Posterior cingulate gyrus (tissue), 11 donors: ENCODE results near the gene ARAP3.
A peak's percentile ranks its signal among the peaks of the same experiment; 100 is the strongest.

Experiments used
- DNase-seq, 10 donors: peaks; one replicate each; pipeline versions ENCODE4 v3.0.0 to v3.0.0-alpha.2; 2020 to 2021; ENCODE audit warnings: mixed read lengths in 3 of 10
- intact Hi-C: fragments of 100-400 bp; cut with DNase I; formaldehyde crosslinking; loops from one replicate; pipeline ENCODE4 v1.15.1; 2023

Gene ARAP3

DNA sequence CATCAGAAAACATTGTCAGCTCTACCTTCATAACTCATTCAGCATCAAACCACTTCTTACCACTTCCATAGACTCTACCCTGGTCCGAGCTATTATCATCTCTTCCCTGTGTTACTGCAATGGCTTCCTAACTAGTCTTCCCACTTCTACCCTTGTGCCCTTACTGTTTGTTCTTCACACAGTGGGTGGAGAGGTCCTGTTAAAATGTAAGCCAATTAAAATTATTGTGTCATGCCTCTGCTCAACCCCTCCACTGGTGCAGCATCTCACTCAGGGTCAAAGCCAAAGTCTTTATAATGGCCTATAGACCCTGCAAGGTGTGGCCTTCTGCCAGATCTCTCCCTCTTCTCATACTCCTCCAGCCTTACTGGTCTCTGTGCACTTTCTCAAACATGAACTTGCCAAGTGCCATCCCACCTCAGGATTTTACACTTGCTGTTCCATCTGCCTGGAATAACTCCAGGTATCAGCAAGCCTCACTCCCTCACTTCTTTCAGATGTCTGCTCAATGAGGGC, 22.8 kb upstream of the ARAP3 start:
- intact Hi-C loops: loop anchor here (5.0 kb wide), 2 partner anchors 52 to 122 kb away; no protein-coding TSS in a partner anchor
- DNase-seq: peak in 1 of 10 donors; percentile 33

- peak in 7 of 10 donors; percentile 29 to 92 (median 61) for DNase-seq
- intact Hi-C loops: loop anchor here (5.0 kb wide), 2 partner anchors 54 to 124 kb away; no protein-coding TSS in a partner anchor
Observed at GRCh38 chr5:141703133-141703561, 21.1 kb upstream of the ARAP3 start.

GRCh38 chr5:141701360-141702119, 19.5 kb upstream of the ARAP3 start:
- peak in 3 of 10 donors; percentile 78 to 85 (median 84) for DNase-seq
- intact Hi-C loops: loop anchor here (1.0 to 5.0 kb wide), 4 partner anchors 56 to 213 kb away; no protein-coding TSS in a partner anchor

GRCh38 chr5:141697586-141697985, 15.6 kb upstream of the ARAP3 start:
- intact Hi-C loops: loop anchor here (10.0 kb wide), 1 partner anchor 447 kb away; no protein-coding TSS in a partner anchor
- no peak for DNase-seq

DNA sequence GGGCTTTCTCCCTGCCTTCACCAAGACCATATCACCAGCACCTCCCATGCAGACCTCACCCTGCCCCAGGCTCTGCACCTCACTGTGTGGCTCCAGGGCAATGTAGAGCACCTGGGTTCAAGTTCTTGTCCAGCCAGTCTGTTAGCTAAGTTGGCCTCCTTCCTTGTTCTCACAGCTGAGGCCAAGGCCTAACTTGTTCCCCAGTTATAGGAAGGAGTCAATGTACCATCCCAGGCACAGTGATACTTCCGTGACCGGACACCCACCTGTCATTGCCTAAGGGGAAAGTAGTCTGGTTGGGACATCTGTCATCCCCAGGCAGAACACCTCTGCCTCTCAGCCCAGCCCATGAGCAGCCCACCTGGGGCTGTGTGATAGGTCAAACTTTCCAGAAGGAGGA, 14.4 kb upstream of the ARAP3 start:
- no peak for DNase-seq
- intact Hi-C loops: loop anchor here (10.0 kb wide), 1 partner anchor 448 kb away; no protein-coding TSS in a partner anchor

DNA sequence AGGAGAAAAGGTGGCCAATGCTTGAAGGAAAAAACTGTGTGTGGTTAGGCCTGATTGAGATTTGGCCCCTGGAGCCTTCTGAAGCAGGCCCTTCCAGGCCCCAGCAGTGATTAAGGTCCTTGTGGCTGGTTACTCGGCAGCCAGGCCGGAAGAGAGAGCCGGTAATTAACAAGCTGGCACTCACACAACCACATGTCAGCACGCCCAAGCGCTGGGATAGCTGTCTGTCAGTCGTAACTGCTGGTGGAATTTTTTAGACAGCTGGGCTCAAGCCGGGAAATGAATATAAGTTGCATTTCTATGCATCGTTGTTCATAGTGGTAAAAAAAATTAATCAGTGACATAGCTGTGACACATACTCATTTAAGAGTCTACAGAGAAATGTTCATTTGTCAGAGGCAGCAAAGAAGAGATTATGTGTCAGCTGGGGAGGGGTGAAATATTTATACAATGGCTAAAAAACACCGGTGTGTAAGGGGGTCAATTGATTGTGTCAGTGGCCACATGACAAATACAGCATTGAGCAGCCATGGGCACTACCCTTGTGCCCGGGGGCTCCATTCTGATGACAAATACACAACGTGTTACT, 13.7 kb upstream of the ARAP3 start:
- peak in 3 of 10 donors; percentile 25 to 89 (median 86) for DNase-seq
- intact Hi-C loops: loop anchor here (10.0 kb wide), 1 partner anchor 449 kb away; no protein-coding TSS in a partner anchor

- no peak for DNase-seq
- intact Hi-C loops: loop anchor here (10.0 kb wide), 1 partner anchor 450 kb away; no protein-coding TSS in a partner anchor
Observed at GRCh38 chr5:141694479-141694878, 12.4 kb upstream of the ARAP3 start.

GRCh38 chr5:141692919-141693725, 11.1 kb upstream of the ARAP3 start:
- peak in 8 of 10 donors; percentile 65 to 96 (median 80) for DNase-seq
- intact Hi-C loops: loop anchor here (1.0 to 10.0 kb wide), 4 partner anchors 186 to 452 kb away; partner anchors contain the start of gene PCDH1

DNA sequence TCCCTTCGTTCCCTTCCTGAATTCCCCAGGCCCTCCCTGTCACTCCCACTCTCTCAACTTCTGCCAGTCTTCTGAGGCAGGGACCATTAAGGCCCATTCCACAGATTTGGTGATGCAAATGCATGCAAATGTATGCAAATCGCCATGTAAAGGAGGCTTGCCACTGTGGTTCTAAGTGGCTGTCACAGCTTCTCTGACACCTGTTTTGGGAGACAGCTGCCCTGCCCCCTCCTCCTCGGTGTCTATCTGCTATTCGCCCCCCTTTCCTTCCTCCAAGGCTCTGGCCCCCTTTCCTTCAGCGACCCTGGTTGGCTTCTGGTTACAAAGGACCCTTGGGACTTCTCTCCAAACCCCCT, 10.5 kb upstream of the ARAP3 start:
- DNase-seq: peak in 1 of 10 donors; percentile 19
- intact Hi-C loops: loop anchor here (1.0 to 10.0 kb wide), 4 partner anchors 186 to 452 kb away; partner anchors contain the start of gene PCDH1

DNA sequence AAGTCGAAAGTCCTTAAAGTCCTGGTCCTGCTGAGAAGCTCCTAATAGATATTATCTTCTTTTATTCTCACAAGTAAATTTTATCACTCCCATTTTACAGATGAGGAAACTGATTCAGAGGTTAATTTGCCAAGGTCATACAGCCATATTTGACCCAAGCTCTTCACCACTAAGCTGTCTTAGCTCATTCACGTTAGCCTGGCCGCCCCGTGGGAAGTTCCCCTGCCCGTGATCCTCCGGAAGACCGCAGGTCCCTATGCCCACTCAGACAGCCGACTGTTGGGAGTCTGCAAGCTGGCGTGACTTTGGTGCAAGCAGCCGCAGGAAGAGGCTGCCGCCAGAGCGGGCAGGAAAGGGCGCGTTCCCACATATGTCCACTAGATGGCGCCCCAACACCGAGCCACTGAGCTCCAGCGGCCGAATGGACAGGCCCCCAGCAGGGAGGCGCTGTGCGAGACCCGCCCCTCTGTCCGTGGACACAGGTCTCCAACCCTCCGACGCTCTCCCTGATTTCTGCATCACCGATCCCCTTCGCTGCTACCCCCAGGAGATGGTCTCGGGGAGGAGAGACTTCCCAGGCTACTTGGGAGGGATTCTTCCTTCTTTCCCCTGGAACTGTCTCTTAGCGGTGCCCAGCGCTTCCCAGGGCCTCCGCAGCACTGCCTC, 10.0 kb upstream of the ARAP3 start:
- intact Hi-C loops: loop anchor here (1.0 to 10.0 kb wide), 4 partner anchors 187 to 453 kb away; partner anchors contain the start of gene PCDH1
- DNase-seq: peak; percentile 80 to 98 (median 91)

- intact Hi-C loops: loop anchor here (10.0 kb wide), 1 partner anchor 453 kb away; no protein-coding TSS in a partner anchor
Observed at GRCh38 chr5:141691286-141691866, 9.3 kb upstream of the ARAP3 start.

DNA sequence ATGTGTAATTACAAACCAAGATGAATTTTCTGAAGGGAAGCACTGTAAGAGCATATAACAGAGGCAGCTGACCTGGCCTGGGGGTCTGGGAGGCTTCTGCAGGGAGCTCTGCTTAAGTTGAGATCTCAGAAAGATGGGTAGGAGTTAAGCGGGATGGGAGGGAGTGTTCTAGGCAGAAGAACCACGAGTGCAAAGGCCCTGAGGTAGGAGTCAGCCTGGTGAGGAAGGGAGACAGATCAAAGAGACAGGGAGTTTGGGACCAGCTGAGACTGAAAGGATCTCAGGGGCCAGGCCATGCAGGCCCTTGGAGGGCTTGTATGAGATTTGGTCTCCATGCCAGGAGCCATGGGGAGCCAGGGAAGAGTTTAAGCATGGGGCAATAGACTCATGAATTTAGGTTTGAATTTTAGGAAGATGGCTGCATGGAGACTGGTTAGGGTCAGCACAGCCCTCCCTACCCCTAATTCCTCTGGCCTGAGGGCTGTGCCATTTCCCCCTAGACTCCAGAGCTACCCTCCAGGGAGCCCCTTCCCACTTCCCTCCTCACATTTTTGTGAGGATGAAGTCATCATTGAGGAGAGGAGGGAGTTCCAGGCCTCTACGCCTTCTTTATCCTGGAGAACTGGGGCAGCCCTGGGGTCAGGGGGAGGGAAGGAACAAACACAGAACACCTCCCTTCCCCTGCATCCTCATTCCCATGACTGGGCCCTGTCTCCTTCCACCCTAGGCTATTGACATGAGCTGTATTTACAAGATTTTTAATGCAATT, 4.8 kb upstream of the ARAP3 start:
- intact Hi-C loops: no loop called here

More at GRCh38 chr5:141691286-141691866, 9.3 kb upstream of the ARAP3 start:
- peak in 1 of 10 donors; percentile 40 for DNase-seq

DNA sequence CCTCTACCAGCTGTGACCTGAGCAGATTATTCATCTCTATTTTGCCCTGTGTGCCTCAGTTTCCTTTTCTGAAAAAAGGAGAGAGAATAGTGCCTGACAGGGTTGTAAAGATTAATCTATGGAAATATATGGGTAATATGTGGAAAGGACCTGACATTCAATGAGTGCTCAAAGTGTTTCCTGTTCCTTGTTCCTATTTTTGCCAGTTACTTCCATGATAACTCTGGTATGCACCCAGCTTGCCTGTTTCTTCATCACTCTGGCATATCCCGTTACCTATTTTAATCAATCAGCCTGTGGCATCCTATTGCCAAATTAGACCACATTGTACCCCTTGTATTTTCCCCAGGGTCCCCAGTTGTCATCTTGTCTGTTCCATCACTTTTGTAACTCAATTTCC, 3.6 kb upstream of the ARAP3 start:
- intact Hi-C loops: no loop called here
- DNase-seq: no peak

More for the DNA sequence above, 4.8 kb upstream of the ARAP3 start:
- DNase-seq: peak in 1 of 10 donors; percentile 20

DNA sequence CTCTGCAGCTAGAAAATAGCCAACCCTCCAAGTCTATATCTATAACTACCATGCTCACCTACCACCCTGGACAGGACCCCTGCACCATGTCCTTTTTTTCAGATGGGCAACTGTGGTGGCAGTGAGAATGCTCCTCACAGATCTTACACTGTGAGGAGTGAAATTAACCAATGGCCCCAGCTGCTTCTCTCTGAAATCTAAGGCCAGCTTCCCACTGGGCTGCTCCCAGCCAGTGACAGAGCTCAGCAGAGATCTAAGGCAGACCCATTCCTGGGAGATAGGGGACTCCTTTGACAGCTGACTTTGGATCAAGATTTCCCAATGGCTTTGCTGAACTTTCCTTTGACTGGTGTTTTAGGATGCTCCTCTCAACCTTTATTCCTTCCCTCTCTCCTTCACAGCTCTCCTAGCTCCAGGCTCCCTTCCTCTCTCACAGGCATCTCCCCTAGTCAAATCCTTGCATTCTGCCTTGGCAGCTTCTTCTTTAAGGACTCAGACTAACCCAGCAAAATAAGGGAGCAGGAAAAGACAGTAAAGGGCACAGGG, 1.6 kb upstream of the ARAP3 start:
- DNase-seq: peak in 1 of 10 donors; percentile 25
- intact Hi-C loops: no loop called here

DNA sequence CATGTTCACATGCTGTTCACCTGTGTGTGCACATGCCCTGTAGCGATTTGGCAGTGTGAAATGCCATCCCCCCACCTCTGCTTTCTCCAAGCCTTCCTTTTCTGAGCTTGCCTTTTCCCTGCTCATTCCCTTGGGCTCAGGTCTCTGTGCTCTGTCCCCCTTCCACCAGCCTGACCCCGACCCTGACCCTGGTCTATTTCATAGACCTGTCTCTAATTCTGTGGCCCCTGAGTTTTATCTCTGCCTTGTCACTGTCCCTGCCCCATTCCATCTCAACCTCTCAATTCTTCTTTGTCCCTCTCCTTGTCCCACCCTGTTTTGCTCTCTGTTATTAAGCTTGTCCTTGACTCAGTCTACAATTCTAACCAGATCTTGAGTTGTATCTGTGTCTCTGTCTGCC, 735 bp downstream of the ARAP3 start:
- DNase-seq: peak in 1 of 10 donors; percentile 67
- intact Hi-C loops: no loop called here

DNA sequence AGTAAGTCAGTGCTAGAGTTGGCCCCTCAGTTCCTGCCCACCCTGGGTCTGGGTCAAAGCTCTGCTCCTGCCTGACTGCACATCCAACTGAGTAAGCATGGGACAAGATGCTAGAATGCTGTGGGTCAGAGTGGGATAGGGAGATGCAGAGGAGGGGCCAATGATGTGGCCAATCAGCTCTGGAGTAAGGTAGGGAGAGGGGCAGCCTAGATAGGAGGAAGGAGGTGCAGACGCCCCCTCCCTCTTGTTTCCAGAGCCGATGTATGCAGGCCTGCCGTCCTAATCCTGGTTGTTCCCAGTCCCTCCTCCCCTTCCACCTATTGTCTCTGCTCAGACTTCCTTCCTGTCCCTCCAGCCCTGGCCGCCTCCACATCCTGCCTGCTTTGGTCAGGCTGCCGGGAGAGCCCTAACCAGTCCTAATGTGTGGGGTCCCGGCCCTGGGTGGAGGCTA, 1.3 kb downstream of the ARAP3 start:
- intact Hi-C loops: no loop called here
- peak in 1 of 10 donors; percentile 75 for DNase-seq

- peak in 1 of 10 donors; percentile 80 for DNase-seq
- intact Hi-C loops: no loop called here
Observed at GRCh38 chr5:141680178-141680577, 1.9 kb downstream of the ARAP3 start.

DNA sequence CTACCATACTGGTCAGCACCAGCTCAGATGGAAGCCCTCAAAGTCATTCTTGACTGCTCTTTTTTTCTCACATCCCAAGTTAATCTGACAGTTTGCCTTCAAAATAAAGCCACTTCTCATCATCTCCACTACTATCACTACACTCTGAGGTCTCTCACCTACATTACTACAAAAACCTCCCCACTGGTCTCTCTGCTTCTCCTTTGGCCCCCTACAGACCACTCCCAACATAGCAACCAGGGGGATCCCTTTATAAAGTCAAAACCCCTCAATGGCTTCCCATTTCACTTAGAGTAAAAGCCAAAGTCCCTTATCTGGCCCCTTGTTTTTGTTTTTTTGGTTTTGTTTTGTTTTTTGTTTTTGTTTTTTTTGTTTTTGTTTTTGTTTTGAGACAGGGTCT, 4.6 kb downstream of the ARAP3 start:
- DNase-seq: no peak
- intact Hi-C loops: no loop called here
